ENCODE measurements around the gene MPPED1.

GRCh38 chr22:43421046-43421665, 9.3 kb downstream of the MPPED1 start:
- TF ChIP-seq CTCF (IDR thresholded peaks at IDR 0.05) = no peak
- no peak for TF ChIP-seq ZFX (IDR thresholded peaks at IDR 0.05; ENCODE audit: borderline replicate concordance)
